22Rv1 (cell line): Measurements from ENCODE around the gene ACVR1C.

Experiments used
- ZFX ChIP-seq: fragments of 450-650 bp; IDR thresholded peaks from 2 replicates; pipeline ENCODE4 v1.6.1; 2017; ENCODE audit warnings: antibody characterized with exemption, borderline replicate concordance
- TF ChIP-seq, protein P1 (sequence below): fragments of 450-650 bp; IDR thresholded peaks from 2 replicates; pipeline ENCODE4 v1.5.1; 2017; ENCODE audit warnings: mild to moderate bottlenecking

DNA sequence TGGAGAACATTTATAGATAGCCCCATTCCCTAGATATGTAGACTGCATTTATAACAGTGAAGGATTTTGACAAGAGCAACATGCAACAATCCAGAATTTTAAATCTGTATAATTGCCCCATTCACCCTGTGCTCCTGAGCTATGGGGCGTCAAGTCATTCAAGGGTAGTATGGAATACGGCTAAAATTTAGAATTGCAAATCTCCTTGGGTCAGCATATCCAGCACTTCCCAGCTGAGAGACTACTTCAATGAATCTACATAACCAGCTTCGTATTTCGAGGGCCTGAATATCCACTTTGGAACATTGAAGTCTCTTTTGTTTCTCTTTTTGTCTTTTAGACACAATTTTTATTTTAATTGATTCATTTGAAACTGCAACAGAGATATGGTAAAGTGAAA is 28.4 kb upstream of the ACVR1C start:
- TF ChIP-seq, protein P1, sequence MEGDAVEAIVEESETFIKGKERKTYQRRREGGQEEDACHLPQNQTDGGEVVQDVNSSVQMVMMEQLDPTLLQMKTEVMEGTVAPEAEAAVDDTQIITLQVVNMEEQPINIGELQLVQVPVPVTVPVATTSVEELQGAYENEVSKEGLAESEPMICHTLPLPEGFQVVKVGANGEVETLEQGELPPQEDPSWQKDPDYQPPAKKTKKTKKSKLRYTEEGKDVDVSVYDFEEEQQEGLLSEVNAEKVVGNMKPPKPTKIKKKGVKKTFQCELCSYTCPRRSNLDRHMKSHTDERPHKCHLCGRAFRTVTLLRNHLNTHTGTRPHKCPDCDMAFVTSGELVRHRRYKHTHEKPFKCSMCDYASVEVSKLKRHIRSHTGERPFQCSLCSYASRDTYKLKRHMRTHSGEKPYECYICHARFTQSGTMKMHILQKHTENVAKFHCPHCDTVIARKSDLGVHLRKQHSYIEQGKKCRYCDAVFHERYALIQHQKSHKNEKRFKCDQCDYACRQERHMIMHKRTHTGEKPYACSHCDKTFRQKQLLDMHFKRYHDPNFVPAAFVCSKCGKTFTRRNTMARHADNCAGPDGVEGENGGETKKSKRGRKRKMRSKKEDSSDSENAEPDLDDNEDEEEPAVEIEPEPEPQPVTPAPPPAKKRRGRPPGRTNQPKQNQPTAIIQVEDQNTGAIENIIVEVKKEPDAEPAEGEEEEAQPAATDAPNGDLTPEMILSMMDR = no peak
- TF ChIP-seq ZFX = no peak
